ENCODE data around the gene HS1BP3.

The HS1BP3 gene

DNA sequence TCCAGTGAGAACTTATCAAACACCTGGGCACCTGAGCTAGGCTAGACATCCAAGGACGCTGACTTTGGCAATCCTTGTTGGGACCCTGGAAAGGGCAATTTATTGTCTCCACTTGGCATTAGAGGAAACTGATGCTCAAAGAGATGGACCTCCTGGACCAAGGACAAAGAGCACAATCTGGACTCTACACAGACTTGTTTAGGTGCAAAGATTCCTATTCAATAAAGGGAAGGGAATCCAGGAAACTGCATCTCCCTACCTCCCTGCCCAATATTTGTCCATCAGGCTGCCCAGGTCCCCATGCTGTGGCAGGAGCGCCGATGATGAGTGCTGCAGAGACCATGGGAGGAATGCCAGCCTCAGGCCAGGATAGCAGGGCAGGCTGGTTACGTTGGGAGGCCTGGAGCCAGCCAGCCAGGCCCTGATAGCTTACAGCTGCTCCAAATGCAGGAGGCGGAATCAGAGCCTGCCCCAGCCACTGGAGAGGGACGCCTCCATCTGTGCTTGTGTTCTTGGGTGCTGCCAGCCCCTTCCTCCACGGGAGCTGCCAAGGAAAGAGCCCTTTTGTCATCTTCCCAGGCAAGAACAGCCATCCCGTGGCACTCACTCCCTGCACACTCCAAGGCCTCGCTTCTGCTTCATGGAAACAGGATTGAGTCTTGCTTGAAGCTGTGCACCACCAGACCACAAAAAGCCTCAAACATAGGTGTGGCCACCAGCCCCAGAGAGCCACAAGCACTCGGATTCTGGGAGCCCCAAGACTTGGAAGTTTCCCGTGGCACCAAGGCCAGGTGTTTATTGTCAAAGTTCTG is 60.0 kb downstream of the HS1BP3 start:
- no peak for ATAC-seq (replicated peaks)
- Mint-ChIP-seq H3K36me3 (peaks cover 9 to 11% of the 10 kb centered on the region in 2 donors), H3K27ac (no peak overlapping the region), H3K9me3 (no peaks in the 10 kb centered on the region), H3K27me3 (peaks cover 31 to 36% of the 10 kb centered on the region in 2 donors), H3K4me3 (no peak overlapping the region), H3K4me1 (peaks cover 35 to 52% of the 10 kb centered on the region in 2 donors)
- DNase-seq, result no peak

DNA sequence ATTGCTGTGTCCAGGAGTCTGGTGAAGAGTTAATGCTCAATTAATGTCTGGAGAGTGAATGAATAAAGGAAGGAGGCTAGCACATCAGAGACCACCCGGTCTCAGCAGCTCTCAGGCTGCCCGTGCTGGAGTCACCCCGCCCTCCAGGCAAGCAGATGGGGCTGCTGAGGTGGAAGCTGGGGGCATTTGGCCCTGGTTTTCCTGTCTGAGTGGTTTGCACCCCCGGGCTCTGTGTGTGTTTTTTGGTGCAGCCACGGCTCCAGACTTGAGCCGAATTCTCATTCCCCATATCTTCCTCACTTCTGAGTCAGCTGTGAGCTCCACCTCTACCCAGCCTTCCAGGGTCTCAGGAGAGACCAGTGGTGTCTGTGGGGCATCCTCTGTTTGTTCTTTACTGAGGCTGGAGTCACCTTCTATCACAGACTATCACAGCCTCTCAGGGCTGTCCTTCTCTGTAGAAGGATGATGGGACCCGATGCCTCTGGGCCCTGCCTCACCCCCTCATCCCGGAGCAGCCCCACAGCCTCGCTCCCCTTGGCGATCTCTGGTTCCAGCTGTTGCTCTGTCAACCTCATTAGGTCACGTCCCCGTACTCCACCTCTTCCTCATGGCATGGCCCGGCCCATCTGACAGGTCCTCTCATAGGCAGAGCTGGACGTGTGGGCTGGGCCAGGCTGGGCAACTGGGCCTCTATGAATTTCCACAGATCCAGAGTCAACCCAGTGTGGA is 60.8 kb downstream of the HS1BP3 start:
- H3K27me3 Mint-ChIP-seq, result peaks cover 31 to 40% of the 10 kb centered on the region in 2 donors
- H3K9me3 Mint-ChIP-seq, result no peaks in the 10 kb centered on the region
- DNase-seq, result no peak
- ATAC-seq (replicated peaks), result no peak
- H3K36me3 Mint-ChIP-seq, result peaks cover 9 to 11% of the 10 kb centered on the region in 2 donors
- no peak overlapping the region for H3K4me3 Mint-ChIP-seq
- no peak overlapping the region for H3K27ac Mint-ChIP-seq
- H3K4me1 Mint-ChIP-seq, result peaks cover 27 to 45% of the 10 kb centered on the region in 2 donors

DNA sequence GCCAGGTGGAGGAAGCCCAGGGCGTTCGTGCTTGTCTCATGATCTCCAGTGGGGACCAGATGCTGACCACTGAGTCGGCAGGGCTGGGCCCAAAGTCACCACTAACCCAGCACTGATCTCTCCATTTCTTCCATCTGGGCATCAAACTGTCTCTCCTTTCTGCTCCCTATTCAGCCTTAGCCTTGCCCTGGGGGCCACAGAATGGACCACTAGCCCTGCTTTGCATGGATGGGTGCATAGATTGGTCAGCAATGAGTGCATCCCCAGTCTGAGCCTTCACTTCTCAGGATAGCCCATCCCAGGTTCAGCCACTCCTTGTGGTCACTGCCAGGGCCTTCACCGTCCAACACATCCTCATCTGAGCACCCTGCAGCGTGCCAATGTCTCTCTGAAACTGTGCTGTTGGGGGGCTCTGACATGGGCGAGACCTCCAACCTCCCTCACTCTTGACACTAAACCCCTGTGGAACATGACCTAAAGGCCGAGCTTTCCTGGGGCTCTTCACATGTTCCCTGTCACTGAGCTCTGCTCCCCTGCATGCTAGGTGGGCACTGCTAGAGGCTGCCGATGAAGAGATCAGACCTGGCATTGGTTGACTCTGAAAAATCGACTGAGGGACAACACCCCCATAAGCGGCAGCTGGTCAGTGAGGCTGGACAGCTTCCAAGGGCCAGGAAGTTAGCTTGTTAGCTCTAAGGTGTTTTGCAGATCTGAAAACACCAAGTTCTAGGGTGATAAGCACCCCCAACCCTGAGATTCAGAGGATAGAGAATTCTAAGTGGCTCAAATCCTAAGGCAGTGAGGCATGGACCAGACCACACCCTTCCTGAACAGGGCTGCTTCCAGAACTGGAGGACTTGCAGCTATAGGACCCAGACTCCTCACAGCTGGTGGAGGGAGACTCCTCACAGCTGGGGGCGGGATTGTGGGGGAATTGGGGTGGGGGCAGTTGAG is 61.7 kb downstream of the HS1BP3 start:
- DNase-seq (no peak), ATAC-seq (replicated peaks) (no peak)
- peaks cover 9 to 10% of the 10 kb centered on the region in 2 donors for H3K36me3 Mint-ChIP-seq
- no peaks in the 10 kb centered on the region for H3K9me3 Mint-ChIP-seq
- H3K4me1 Mint-ChIP-seq, result peaks cover 19 to 40% of the 10 kb centered on the region in 2 donors
- H3K27ac Mint-ChIP-seq, result no peak overlapping the region
- no peak overlapping the region for H3K4me3 Mint-ChIP-seq
- H3K27me3 Mint-ChIP-seq, result peaks cover 31 to 39% of the 10 kb centered on the region in 2 donors

DNA sequence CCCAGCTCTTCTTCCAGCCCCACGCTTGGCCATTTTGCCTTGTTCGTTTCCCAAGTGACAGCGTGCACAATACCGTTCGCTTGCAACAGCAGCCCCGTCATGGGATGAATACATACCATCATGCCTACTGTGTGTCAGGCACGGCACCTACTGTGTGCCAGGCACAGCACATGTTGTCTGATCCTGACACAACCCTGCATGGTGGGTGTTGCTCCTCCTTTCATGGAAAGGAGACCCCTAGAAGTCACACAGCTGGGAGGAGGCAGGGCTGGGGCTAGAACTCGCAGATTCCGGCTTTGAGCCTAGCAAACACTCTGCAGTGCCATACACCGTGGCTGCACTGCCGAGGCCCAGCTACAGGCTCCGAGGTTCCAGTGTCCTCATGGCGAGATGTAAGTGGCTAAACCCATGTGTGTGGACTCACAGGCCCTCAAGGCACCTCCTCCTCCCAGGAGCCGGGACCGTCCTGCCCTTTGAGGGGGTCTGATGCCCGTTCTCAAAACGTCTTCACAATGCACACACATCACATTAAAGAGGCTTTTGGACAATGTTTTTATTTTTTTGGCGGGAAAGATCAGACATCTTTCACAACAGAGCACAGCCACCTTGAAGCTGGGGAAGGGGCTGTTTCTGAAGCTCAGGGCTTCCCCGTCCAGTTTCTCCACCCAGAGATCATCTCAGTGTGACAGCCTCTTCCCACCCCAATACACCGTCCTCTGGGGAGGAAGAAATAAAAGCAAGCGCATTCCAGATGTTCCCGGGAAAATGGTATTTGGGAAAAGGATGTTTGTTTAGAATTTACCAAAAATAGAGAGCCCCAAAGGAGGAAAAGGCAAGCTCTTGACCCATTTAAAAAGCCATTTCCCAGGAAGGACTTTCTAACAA is 64.9 kb downstream of the HS1BP3 start:
- peaks cover 6 to 32% of the 10 kb centered on the region in 2 donors for H3K4me1 Mint-ChIP-seq
- peaks cover 19 to 21% of the 10 kb centered on the region in 2 donors for H3K27me3 Mint-ChIP-seq
- peaks cover 0 to 1% of the 10 kb centered on the region in 2 donors for H3K36me3 Mint-ChIP-seq
- H3K4me3 Mint-ChIP-seq, result no peak overlapping the region
- peaks cover 0 to 4% of the 10 kb centered on the region in 2 donors for H3K9me3 Mint-ChIP-seq
- H3K27ac Mint-ChIP-seq, result no peak overlapping the region
- DNase-seq, result no peak
- no peak for ATAC-seq (replicated peaks)

DNA sequence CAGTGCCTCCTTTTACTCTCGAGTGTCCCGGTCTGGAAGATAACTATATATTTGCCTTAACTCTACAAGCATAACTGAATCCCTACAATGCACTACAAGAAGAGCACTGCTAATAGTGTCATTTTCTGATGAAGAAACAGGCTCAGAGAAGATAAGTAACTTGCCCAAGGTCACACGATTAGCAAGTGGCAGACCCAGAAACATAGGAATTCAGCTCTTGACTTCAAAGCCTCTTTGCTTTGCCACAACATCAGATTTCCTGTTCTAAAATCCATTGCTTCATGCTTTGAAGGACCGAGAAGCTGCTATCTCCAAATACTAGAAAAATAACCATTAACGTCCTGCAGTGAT is 65.6 kb downstream of the HS1BP3 start:
- peaks cover 6 to 33% of the 10 kb centered on the region in 2 donors for H3K4me1 Mint-ChIP-seq
- ATAC-seq (replicated peaks) (no peak), DNase-seq (no peak)
- H3K4me3 Mint-ChIP-seq, result no peak overlapping the region
- H3K36me3 Mint-ChIP-seq, result peaks cover 1 to 3% of the 10 kb centered on the region in 2 donors
- peaks cover 0 to 4% of the 10 kb centered on the region in 2 donors for H3K9me3 Mint-ChIP-seq
- H3K27ac Mint-ChIP-seq, result no peak overlapping the region
- H3K27me3 Mint-ChIP-seq, result peaks cover 17 to 18% of the 10 kb centered on the region in 2 donors

DNA sequence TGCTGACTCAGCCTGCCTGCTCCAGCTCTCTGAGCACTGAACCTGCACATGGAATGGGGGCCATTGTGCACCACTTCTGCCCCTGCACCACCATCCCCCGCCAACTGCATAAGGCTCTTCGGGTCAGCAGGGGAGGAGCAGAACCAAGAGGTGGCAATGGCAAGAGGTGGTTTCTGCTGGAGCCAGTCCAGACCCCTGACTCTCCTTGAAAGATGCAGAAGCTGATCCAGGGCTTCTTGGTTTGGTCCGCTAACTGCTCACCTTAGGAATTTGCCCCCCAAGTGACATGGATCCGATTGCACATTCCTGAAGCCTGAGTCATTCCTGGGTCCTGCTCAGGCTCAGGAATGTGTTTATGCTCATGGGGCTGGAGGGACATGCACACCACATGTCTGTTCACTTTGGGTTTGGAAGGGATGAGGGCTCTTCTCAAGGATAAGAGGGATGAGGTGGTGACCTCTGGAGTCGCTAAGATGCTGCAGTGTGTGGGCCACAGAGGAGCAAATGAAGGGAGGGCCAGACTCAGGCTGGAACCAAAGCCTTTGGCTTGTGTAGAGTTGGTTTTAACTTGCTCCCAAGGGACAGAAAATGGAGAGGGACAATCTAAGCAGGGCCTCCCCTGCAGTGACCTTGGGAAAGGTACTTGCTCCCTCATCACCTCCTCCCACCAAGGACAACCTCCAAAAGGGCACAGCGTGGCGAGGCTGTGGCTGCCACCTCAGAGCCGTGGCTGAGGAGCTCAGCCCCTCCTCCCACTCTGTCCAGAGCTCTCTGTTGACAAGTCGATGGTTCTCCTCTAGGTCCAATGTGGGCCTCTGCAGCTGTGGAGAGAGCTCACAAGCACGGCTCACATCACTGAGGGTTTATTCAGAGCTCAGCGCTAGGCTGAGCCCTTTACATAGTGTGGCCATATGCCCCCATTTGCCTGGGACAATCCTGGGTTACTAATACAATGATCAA is 66.2 kb downstream of the HS1BP3 start:
- H3K27ac Mint-ChIP-seq, result no peak overlapping the region
- peaks cover 0 to 4% of the 10 kb centered on the region in 2 donors for H3K9me3 Mint-ChIP-seq
- no peak for DNase-seq
- peaks cover 1 to 3% of the 10 kb centered on the region in 2 donors for H3K36me3 Mint-ChIP-seq
- no peak overlapping the region for H3K4me3 Mint-ChIP-seq
- H3K4me1 Mint-ChIP-seq, result peaks cover 8 to 33% of the 10 kb centered on the region in 2 donors
- H3K27me3 Mint-ChIP-seq, result peaks cover 12 to 15% of the 10 kb centered on the region in 2 donors
- peak in 1 of 2 donors; percentile 10 for ATAC-seq (replicated peaks)

DNA sequence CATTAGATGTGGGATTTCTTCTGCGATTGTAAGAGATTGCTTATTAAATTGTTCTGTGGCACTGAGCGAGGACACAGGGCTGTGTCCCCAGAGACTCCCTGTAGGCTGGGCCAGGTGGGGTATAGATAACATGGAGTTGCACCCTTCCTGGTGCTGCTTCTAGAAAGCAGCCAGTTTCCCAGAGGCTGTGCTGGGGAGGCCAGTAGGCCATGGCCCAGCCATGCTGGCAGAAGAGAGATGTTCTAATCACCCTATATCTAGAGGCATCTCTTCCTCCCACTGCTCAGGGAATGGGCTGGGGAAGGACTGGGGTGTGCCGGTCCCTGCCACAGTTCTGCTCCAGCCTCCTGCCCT is 66.9 kb downstream of the HS1BP3 start:
- no peak for ATAC-seq (replicated peaks)
- DNase-seq, result no peak
- Mint-ChIP-seq H3K4me3 (no peak overlapping the region), H3K9me3 (peaks cover 0 to 4% of the 10 kb centered on the region in 2 donors), H3K27ac (no peak overlapping the region), H3K4me1 (peaks cover 9 to 31% of the 10 kb centered on the region in 2 donors), H3K27me3 (peaks cover 8 to 12% of the 10 kb centered on the region in 2 donors), H3K36me3 (peaks cover 1 to 3% of the 10 kb centered on the region in 2 donors)

DNA sequence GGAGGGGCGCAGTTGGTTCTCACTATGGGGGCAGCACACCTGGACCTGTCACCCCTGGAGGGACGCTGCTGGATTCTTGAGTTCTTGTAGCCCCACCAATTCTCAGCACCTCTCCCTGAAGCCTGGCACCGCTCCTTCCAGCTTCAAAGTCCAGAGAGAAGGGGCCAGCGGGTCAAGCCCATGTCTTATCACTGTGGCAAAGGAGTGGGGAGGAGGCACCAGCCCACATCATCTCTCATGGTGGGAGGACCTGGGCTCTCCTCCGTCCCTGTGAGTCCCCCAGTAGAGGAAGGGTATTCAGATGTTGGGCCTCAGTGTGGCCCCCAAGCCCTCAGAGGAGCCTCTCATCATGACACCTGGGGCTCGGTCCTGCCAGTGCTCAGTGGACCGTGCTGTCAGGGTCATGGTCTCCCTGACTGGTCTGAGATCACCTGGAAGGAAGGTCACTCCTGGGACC is 67.4 kb downstream of the HS1BP3 start:
- ATAC-seq (replicated peaks), result no peak
- Mint-ChIP-seq H3K4me3 (no peak overlapping the region), H3K9me3 (peaks cover 0 to 4% of the 10 kb centered on the region in 2 donors), H3K36me3 (peaks cover 1 to 3% of the 10 kb centered on the region in 2 donors), H3K27ac (no peak overlapping the region), H3K27me3 (peaks cover 6 to 8% of the 10 kb centered on the region in 2 donors), H3K4me1 (peaks cover 14 to 28% of the 10 kb centered on the region in 2 donors)
- no peak for DNase-seq

DNA sequence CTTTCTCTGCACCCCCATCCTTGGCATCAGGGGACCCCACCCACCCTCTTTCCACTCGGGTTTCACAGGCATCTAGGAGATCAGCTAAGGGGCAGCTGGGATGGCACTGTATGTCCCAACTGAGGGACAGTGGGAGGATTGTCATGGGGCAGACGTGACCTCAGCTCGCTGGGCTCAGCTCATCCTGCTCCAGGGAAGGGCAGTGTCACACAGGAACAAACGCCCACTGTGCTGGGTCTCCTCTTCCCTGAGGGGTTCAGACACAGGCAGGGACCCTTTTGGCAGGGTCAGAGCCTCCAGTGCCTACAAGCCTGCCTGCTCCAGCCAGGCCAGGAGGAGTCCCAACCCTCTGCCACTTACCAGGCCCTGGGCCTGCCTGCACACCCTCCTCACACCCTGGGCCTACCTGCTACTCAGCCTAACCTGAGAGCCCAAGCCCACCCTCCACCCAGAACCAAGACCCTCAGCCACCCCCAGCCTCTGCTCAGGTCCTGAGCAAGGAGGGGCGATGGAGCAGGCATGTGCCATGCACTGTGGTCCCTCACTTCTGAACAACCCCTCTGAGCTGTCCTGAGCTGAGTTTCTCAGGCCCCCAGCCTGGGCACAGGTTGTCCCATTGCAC is 68.2 kb downstream of the HS1BP3 start:
- Mint-ChIP-seq H3K4me1 (peaks cover 19 to 31% of the 10 kb centered on the region in 2 donors), H3K9me3 (peaks cover 0 to 4% of the 10 kb centered on the region in 2 donors), H3K4me3 (no peak overlapping the region), H3K27ac (no peak overlapping the region), H3K36me3 (peaks cover 1 to 3% of the 10 kb centered on the region in 2 donors), H3K27me3 (peaks cover 6 to 8% of the 10 kb centered on the region in 2 donors)
- no peak for ATAC-seq (replicated peaks)
- no peak for DNase-seq

DNA sequence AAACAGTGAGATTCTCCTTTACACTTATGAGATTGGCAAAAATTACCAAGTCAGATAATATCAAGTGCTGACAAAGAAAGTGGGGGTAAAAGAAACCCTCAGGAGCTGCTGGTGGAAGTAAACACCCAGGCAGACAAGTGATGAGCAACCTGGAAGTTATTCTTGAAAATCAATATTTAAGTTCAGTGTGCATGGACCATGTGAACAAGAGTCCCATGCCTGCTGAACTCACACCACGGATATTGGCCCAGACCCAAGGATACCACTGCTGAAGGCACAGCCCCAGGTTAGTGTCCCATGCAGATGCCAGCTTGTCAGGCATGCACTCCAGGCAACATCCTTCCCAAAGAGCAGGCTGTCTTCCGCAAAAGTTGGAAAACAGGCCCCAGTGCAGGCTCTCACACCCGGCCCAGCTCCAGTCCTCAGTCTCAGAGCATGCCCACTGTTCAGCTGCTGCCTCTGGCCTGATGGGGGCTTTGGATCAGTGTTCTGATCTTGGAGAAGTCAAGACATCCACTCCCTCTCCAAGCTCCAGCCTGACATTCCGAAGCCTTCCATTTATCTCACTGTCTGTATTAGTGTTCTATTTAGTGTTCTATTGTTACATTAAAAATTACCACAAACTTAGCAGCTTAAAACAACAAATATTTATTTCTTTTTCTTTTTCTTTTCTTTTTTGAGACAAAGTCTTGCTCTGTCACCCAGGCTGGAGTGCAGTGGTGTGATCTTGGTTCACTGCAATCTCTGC is 70.0 kb downstream of the HS1BP3 start:
- Mint-ChIP-seq H3K4me3 (no peak overlapping the region), H3K4me1 (peaks cover 32 to 50% of the 10 kb centered on the region in 2 donors), H3K9me3 (peaks cover 0 to 4% of the 10 kb centered on the region in 2 donors), H3K36me3 (peaks cover 1 to 10% of the 10 kb centered on the region in 2 donors), H3K27me3 (peaks cover 0 to 3% of the 10 kb centered on the region in 2 donors), H3K27ac (no peak overlapping the region)
- ATAC-seq (replicated peaks), result no peak
- no peak for DNase-seq

DNA sequence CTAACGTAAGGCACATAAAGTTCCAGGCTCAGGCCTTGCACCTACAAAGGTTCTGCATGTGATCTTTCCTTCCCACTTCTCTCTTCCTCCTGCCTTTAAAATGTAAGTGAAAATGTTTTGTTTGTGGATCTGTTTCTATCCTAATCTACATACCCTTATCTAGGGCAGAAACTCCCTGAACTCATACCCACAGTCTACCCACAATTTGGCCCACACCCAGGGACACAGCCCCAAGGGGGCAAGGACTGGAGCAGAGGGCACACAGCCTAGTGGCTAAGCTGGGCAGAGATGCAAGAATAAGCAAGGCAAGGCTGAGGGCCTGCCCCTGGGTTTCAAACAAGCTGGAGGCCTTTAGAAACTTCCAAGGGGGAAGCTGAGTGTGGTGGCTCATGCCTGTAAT is 71.0 kb downstream of the HS1BP3 start:
- no peaks in the 10 kb centered on the region for H3K27me3 Mint-ChIP-seq
- ATAC-seq (replicated peaks), result peak; percentile 48 to 50
- H3K4me3 Mint-ChIP-seq, result no peak overlapping the region
- H3K27ac Mint-ChIP-seq, result peak overlapping the region; percentile 33
- H3K9me3 Mint-ChIP-seq, result peaks cover 0 to 4% of the 10 kb centered on the region in 2 donors
- DNase-seq, result peak; percentile 23
- H3K36me3 Mint-ChIP-seq, result peaks cover 1 to 10% of the 10 kb centered on the region in 2 donors
- H3K4me1 Mint-ChIP-seq, result peaks cover 39 to 55% of the 10 kb centered on the region in 2 donors

Measured in stimulated activated naive B cell treated with anti-CD40 and anti-IgM and Interleukin-4, amounts not matched to agents 10 μg/mL and 1 μg/mL and 100 μg/mL, for 72 hours (primary cell).